Lower leg skin (tissue), 4 donors: ENCODE measurements around the gene EIF2AK2. TPM values are rescaled to one million over a fixed set of nuclear protein-coding genes. Genes with fewer than 3 reads are reported as not detected.

Experiments used
- DNase-seq, 2 donors: peaks; one replicate each; pipeline ENCODE4 v3.0.0-alpha.2; 2019; ENCODE audit warnings: low spot score in 2 of 2
- H3K4me3 ChIP-seq: fragments of 200-600 bp; sonication (generic); 2 replicates; pipeline ENCODE4 v1.5.1; 2017; ENCODE audit warnings: mild to moderate bottlenecking, low read depth; ENCODE audit not compliant: poor library complexity, severe bottlenecking
- POLR2A ChIP-seq, 2 donors: fragments of 450-650 bp; IDR thresholded peaks; one replicate each; pipeline ENCODE4 v1.6.1; 2016 to 2017; ENCODE audit warnings: antibody characterized with exemption in 2 of 2, mild to moderate bottlenecking in 1 of 2, moderate library complexity in 1 of 2
- WGBS, 2 donors: methylation state at CpG; one replicate each; pipeline ENCODE4 v1.1.5; 2018; 5-methylcytosine and 5-hydroxymethylcytosine counted together
- intact Hi-C: fragments of 100-400 bp; cut with DNase I; formaldehyde crosslinking; loops from one replicate; pipeline ENCODE4 v1.15.0; 2023; ENCODE audit warnings: low total_unique reads
- total RNA-seq, 4 donors: library from RNA; depleted of rRNA; stranded (reverse); fragments of >200 nt; gene quantifications; one replicate each; pipeline ENCODE4 v1.1.0, GENCODE V29; 2016
- TF ChIP-seq, protein P1 (sequence below), 3 donors: fragments of 450-650 bp; IDR thresholded peaks; one replicate each; pipeline ENCODE4 v1.5.1; 2016; ENCODE audit warnings: antibody characterized with exemption in 3 of 3, mild to moderate bottlenecking in 3 of 3, moderate library complexity in 2 of 3

EIF2AK2 gene
- total RNA-seq, 4 donors from 2014 or later, result 5.3 to 10.7 (median 7.4) TPM

- no peak overlapping the region for H3K4me3 ChIP-seq
- no peak for DNase-seq
- TF ChIP-seq, protein P1, sequence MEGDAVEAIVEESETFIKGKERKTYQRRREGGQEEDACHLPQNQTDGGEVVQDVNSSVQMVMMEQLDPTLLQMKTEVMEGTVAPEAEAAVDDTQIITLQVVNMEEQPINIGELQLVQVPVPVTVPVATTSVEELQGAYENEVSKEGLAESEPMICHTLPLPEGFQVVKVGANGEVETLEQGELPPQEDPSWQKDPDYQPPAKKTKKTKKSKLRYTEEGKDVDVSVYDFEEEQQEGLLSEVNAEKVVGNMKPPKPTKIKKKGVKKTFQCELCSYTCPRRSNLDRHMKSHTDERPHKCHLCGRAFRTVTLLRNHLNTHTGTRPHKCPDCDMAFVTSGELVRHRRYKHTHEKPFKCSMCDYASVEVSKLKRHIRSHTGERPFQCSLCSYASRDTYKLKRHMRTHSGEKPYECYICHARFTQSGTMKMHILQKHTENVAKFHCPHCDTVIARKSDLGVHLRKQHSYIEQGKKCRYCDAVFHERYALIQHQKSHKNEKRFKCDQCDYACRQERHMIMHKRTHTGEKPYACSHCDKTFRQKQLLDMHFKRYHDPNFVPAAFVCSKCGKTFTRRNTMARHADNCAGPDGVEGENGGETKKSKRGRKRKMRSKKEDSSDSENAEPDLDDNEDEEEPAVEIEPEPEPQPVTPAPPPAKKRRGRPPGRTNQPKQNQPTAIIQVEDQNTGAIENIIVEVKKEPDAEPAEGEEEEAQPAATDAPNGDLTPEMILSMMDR (IDR thresholded peaks at IDR 0.05), result no peak
- TF ChIP-seq POLR2A (IDR thresholded peaks at IDR 0.05), result no peak
- intact Hi-C loops, result no loop called here
- 70 to 78% methylated on average over 4 of the region's 4 CpGs for WGBS, 2 donors
These were observed 33.5 kb upstream of the EIF2AK2 start for GRCh38 chr2:37190290-37190689.

- DNase-seq, result no peak
- no peak for TF ChIP-seq POLR2A (IDR thresholded peaks at IDR 0.05)
- TF ChIP-seq, protein P1 (IDR thresholded peaks at IDR 0.05), result no peak
- WGBS, 2 donors, result 55% methylated on average over 6 of the region's 6 CpGs
- intact Hi-C loops, result no loop called here
- no peak overlapping the region for H3K4me3 ChIP-seq
These were observed 32.8 kb upstream of the EIF2AK2 start for GRCh38 chr2:37189452-37190153.

DNA sequence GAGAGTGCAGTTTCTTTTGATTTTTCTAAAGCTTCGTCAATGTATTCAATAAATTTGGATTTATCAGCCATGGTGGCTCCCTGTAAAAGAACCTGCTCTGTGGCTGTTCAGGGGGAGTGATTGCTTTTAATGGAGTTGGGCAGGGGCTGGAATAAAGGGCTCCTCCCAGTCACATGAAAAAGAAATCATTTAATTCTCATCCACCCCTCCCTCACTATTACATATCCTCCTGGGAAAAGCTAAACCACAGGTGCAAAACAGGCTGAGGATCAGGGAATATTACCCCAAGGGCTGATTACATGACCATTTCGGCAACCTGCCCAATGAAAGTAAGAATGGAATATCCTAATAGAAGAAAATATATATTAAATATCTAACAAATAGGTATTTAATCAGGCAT lies 31.8 kb upstream of the EIF2AK2 start, which contains the start of gene SULT6B1:
Gene SULT6B1, minus strand, starts transcription at position 101 of the 400 bp plus-strand sequence. Its CDS starts 30 bp downstream, at position 71.
- 94 to 95% methylated on average over 2 of the region's 2 CpGs for whole genome bisulfite sequencing, 2 donors
- DNase-seq, result no peak
- no peak within 1 kb of the TSS for H3K4me3 ChIP-seq
- intact Hi-C loops, result no loop called here
- TF ChIP-seq, protein P1 (IDR thresholded peaks at IDR 0.05), result no peak
- no peak for TF ChIP-seq POLR2A (IDR thresholded peaks at IDR 0.05)

GRCh38 chr2:37181726-37182684 lies 25.2 kb upstream of the EIF2AK2 start:
- 78 to 81% methylated on average over 17 of the region's 17 CpGs for WGBS, 2 donors
- intact Hi-C loops, result no loop called here
- DNase-seq, result no peak
- no peak for TF ChIP-seq POLR2A (IDR thresholded peaks at IDR 0.05)
- TF ChIP-seq, protein P1 (IDR thresholded peaks at IDR 0.05), result no peak
- no peak overlapping the region for H3K4me3 ChIP-seq

DNA sequence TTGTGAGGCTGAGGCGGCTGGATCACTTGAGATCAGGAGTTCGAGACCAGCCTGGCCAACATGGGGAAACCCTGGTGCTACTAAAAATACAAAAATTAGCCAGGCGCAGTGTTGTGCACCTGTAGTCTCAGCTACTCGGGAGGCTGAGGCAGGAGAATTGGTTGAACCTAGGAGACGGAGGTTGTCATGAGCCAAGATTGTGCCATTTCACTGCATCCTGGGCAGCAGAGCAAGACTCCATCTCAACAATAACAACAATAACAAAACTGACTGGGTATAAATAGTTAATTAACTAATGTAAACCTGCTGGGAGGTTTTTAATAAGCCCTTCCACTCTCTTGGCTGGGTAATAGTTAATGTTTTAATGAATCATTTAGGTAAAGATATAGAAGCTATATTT lies 23.9 kb upstream of the EIF2AK2 start:
- TF ChIP-seq POLR2A (IDR thresholded peaks at IDR 0.05), result no peak
- TF ChIP-seq, protein P1 (IDR thresholded peaks at IDR 0.05), result no peak
- 91 to 93% methylated on average over 5 of the region's 5 CpGs for WGBS, 2 donors
- intact Hi-C loops, result no loop called here
- no peak overlapping the region for H3K4me3 ChIP-seq
- DNase-seq, result no peak
